ENCODE measurements around the gene CARM1. TPM values are rescaled to one million over a fixed set of nuclear protein-coding genes. Genes with fewer than 3 reads are reported as not detected.

The CARM1 gene
- total and polyA plus RNA-seq, 2 of the 13 experiments (the other 11 are each of a cell fraction or from before 2014, with no cell fraction given), result 27.6 to 55.8 TPM

DNA sequence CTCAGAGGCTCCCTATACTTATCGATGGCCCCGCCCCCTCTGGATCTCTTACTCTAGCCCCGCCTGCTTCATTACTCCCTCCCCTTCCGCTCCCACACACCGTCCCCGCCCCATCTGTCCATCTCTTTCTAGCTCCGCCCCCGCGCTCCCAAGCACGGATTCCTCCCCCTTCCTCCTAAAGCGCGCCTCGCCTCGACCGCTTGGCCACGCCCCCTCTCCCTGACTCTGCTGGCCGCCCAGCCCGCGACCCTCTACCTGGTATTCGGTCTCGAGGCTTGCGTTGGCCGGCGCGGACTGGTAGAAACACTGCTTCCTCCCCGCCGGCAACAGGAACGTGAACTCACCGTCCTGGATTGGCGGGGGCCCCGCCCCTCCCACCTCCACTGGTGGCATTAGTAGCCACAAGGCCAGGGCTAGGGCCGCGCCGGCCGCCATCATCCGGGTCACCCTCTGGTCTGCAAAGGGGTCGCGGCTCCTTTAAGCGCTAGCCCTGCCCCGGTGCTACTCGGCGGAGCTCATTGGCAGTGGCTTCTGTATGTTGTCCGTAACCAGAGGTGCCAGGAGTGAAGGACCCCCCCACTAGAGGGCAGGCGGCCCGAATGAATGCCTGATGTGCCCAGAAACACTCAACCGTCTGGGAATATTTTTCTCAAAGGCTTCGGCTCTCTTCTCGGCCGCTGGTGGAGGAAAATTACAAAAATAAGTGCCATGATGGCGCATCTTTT lies 35.4 kb upstream of the CARM1 start, which contains the start of gene TMED1 (continued):
- TF ChIP-seq FOXP1 (IDR thresholded peaks at IDR 0.05), result no peak
- no peak for TF ChIP-seq FOXP1 (CRISPR knock-in tag; IDR thresholded peaks at IDR 0.05)
- no peak for TF ChIP-seq CENPT (CRISPR knock-in tag; IDR thresholded peaks at IDR 0.05; ENCODE audit: low read depth)
- no peak for TF ChIP-seq ZNF124 (CRISPR knock-in tag; IDR thresholded peaks at IDR 0.05)
- no peak for TF ChIP-seq LCORL (IDR thresholded peaks at IDR 0.05)
- peak; percentile 30; the same call in 1 of the 2 replicates for TF ChIP-seq LCORL (CRISPR knock-in tag; IDR thresholded peaks at IDR 0.05)
- no peak for TF ChIP-seq TOPORS (CRISPR knock-in tag; IDR thresholded peaks at IDR 0.05)
- TF ChIP-seq, protein P1, sequence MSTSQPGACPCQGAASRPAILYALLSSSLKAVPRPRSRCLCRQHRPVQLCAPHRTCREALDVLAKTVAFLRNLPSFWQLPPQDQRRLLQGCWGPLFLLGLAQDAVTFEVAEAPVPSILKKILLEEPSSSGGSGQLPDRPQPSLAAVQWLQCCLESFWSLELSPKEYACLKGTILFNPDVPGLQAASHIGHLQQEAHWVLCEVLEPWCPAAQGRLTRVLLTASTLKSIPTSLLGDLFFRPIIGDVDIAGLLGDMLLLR (CRISPR knock-in tag; IDR thresholded peaks at IDR 0.05), result no peak
- no peak; the same call in 1 of the 2 replicates for TF ChIP-seq NFKBIZ (CRISPR knock-in tag; IDR thresholded peaks at IDR 0.05)
- no peak; the same call in 1 of the 2 replicates for TF ChIP-seq ZSCAN25 (CRISPR knock-in tag; IDR thresholded peaks at IDR 0.05)
- TF ChIP-seq HNRNPUL1 (IDR thresholded peaks at IDR 0.05; ENCODE audit: low read depth, low read length), result no peak
- TF ChIP-seq, protein P2, sequence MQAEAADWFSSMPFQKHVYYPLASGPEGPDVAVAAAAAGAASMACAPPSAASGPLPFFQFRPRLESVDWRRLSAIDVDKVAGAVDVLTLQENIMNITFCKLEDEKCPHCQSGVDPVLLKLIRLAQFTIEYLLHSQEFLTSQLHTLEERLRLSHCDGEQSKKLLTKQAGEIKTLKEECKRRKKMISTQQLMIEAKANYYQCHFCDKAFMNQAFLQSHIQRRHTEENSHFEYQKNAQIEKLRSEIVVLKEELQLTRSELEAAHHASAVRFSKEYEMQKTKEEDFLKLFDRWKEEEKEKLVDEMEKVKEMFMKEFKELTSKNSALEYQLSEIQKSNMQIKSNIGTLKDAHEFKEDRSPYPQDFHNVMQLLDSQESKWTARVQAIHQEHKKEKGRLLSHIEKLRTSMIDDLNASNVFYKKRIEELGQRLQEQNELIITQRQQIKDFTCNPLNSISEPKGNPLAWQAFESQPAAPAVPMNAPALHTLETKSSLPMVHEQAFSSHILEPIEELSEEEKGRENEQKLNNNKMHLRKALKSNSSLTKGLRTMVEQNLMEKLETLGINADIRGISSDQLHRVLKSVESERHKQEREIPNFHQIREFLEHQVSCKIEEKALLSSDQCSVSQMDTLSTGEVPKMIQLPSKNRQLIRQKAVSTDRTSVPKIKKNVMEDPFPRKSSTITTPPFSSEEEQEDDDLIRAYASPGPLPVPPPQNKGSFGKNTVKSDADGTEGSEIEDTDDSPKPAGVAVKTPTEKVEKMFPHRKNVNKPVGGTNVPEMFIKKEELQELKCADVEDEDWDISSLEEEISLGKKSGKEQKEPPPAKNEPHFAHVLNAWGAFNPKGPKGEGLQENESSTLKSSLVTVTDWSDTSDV (CRISPR knock-in tag; IDR thresholded peaks at IDR 0.05), result no peak
- TF ChIP-seq ZBTB33 (CRISPR knock-in tag; IDR thresholded peaks at IDR 0.05), result no peak
- TF ChIP-seq ZFY (CRISPR knock-in tag; IDR thresholded peaks at IDR 0.05), result peak; percentile 87
- peak; percentile 85 for TF ChIP-seq ZNF556 (CRISPR knock-in tag; IDR thresholded peaks at IDR 0.05; ENCODE audit: borderline replicate concordance)
- TF ChIP-seq ZNF543 (CRISPR knock-in tag; IDR thresholded peaks at IDR 0.05), result peak; percentile 88
- no peak; the same call in 1 of the 2 replicates for TF ChIP-seq ZBTB4 (CRISPR knock-in tag; IDR thresholded peaks at IDR 0.05; ENCODE audit: borderline replicate concordance)
- peak; percentile 46; the same call in 1 of the 2 replicates for TF ChIP-seq IRF2 (CRISPR knock-in tag; IDR thresholded peaks at IDR 0.05)
- TF ChIP-seq DMAP1 (CRISPR knock-in tag; IDR thresholded peaks at IDR 0.05), result peak; percentile 91
- TF ChIP-seq ATM (IDR thresholded peaks at IDR 0.05; ENCODE audit: borderline replicate concordance), result no peak
- no peak for TF ChIP-seq MTA3 (CRISPR knock-in tag; IDR thresholded peaks at IDR 0.05)
- no peak for TF ChIP-seq ZNF549 (CRISPR knock-in tag; IDR thresholded peaks at IDR 0.05)
- TF ChIP-seq SP140L (CRISPR knock-in tag; IDR thresholded peaks at IDR 0.05; ENCODE audit: borderline replicate concordance), result 0 out of 2 replicates have a peak, but pooled peaks have one; percentile 36
- peak; percentile 81 for TF ChIP-seq HDAC1 (CRISPR knock-in tag; IDR thresholded peaks at IDR 0.05)
- TF ChIP-seq POLR2AphosphoS5 (IDR thresholded peaks at IDR 0.05; ENCODE audit: low read depth, low read length), result peak; percentile 69
